Kidney capillary endothelial cell (primary cell): Measurements from ENCODE around the gene THSD7B.

Source experiments
- DNase-seq: peaks from one replicate; pipeline ENCODE4 v3.0.0-alpha.2; 2018; ENCODE audit warnings: low spot score

The THSD7B gene

DNA sequence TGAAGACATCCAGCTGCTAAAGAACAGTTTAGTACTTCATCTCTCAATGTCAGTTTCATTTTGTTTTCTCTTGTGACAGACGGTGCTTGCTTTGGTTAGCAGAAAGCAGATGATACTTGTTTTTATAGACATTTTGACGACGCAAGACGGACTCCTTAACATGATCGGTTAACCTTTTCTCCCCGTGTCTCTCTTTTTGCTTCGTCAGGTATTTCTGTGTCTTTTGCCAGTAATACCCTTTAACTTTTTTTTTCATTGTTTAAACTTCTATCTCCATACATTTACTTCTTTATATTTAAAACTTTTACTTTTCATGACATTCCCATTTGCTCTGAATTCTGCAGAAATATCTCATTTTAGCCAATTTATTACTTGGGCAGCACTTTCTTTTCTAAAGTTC, 57.9 kb downstream of the THSD7B start:
- DNase-seq = no peak

DNA sequence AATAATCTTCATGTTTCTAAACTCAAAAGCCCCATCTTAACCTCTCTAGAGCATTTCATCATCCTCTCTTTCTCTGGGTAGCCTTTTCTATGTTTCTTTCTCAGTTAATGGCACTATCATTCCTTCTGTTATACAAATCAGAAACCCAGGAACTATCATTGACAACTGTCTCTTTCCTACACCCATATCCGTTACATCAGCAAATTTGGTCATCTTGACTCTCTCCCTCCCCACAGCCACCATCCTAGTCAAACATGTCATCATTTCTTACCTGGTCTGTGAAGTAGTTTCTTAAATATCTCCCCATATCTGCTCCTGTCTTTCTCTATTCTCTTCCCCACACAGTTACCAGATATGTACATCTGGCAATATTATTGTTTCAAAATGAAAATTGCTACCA, 62.8 kb downstream of the THSD7B start:
- DNase-seq = no peak

DNA sequence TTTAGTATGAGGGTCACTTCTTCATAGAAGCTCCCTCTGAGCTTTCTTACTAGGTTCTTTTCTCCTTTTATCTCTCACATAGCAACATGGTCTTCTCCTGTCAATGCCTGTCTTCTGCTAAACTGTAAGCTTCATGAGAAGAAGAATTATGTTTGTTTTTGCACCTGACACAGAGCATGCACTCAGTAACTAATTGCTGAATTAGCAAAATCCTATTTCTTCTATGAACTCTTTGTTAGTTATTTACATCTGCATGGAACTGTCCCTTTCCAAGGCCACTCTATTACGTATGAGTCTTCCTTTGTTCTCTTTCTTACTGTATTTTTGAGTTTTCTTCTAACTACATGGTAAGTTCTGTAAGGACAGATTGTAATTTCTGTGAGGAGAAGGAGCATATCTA, 63.4 kb downstream of the THSD7B start:
- DNase-seq = no peak

DNA sequence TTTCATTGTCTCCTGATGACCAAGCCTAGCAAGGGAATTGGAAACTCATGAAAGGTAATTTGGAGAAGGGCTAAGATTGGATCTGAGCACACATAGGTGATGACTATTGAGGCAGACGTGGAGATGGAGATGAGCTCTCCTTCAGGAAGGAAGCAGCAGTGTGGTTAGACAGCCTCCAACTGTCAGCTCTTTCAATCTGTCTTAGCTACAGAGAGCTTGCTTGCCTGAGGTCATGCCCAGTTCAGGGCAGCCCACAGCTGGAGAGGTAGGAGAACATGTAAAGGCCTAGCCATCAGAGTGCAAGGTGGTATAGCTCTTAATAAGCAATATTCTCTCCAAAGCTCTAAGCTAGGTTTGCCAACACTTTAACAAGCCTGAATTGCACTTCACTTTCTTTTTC, 79.2 kb downstream of the THSD7B start:
- no peak for DNase-seq

DNA sequence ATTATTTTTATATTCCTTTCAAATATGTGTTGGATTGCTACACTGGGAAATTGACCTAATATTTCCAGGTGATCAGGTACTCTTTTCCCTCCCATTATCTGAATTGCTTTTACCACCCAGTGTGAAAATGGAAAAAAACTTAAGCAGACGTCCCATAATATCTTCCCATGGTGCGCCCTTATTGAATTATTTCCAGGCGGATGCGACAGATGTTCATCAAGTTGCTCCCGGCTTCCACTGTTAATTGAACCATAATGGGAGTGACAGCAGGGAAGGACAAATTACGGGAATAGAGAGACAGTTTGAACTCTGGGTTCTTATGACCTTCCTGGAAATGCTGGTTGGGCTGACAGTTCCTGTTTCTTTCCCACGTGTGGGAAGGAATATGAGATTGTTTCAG, 93.3 kb downstream of the THSD7B start:
- DNase-seq = no peak

DNA sequence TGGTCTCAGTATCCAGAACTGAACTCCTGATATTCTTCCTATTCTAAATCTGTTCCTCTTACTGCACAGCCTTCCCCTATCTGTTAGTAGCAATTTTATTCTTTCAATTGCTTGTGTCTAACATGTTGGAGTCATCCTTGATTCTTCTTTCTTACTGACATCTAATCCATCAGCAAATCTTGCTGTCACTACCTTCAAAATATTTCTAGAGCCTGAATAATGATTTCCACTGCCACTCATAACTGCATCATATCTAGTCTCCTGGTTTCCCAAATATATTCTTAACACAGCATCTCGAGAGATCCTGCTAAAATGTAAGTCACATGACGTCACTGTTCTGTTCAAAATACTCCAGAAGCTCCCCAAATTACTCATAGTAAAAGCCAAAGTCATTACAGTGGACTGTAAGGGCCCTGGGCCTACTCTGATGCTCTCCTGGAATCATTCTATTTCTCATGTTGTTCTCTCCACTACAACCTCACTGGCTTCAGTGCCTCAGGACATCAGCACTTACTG, 95.2 kb downstream of the THSD7B start:
- DNase-seq = no peak

DNA sequence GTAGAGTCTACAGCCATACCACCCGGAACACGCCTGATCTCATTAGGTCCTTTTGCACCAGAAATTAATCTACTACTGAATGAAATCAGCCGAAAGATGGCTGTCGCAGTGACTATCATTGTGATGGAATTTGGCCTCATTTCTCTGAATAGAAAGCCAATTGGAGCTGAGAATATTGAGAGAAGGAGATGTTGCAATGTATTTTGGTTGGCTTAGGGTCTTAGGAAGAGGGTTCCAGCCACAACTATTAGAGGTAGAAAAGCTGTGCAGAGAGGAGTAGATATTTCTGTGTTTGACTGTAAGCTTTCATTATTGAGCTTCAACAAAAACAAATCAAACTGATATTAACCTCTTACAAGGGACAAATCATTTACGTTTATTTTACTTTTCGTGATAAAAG, 98.1 kb downstream of the THSD7B start:
- DNase-seq = no peak

DNA sequence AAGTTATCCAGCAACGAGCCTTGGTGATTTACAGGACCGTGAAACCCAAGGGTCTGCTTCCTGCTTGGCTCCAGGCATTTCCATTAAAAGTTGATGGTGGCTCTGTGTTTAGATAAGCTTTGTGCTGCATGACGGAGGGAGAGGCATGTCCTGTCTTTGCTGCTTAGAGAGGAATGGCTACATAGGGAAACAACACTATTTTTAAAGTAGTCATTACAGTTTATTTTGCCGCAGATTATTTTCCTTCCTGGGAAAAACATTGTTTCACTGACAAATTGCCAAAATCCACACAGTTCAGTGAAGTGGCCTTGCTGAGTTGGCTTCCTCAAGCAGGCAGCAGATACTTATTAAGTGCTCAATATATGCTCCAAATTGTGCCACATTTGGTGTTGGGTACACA, 98.5 kb downstream of the THSD7B start:
- DNase-seq = no peak

DNA sequence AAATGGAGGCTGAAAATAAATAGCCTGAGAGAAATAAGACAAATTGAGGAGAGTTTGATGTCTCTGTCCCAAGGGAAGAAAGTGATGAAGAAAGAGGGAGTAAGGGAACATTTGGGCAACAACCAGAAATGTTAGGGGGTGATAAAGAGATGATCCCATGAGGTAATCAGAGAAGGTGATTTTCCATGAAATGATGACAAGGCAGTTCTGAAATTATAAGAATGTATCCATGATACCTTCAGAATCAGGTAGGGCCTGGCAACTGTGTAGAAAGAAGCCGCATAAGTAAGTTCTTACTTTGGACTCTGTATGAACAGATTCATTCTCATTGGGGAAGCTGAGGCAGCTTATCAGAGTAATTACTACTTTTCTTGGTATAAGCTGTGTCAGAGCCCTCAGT, 106.1 kb downstream of the THSD7B start:
- no peak for DNase-seq

DNA sequence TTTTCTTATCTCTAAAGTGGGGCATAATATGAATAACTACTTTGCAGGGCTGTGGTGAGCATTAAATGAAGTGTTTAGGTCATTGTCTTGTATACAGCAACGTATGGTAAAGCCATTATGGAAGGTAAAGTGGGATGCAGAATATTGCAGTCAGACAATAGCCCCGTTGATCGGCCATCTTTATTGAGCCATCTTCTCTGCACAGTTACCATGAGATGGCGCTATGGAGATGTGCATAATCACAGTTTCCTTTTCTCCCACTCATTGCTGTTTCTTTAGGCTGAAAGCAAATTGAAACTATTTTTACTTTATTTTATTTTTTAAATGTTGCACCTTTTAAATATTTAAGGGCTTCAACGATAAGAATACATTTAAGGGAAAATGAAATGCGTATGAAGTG, 108.9 kb downstream of the THSD7B start:
- DNase-seq = no peak

DNA sequence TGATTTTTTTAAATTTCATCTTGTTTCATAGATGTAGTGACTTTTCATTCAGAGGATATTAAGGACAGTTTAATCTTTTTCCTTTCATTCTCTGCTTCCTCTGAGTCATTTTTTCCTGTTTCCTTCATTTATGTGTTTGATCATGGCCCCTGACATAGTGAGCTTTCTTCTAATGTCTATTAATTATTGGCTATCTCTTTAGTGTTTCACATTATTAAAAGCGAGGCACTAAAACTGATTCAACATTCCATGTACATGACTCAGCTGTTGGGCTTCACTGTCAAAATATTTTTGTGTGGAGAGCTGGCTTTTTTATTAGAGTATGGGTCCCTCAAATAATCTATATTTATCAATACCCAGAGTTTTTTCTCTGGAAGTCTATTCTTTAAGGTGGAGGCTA, 125.8 kb downstream of the THSD7B start:
- DNase-seq = no peak

DNA sequence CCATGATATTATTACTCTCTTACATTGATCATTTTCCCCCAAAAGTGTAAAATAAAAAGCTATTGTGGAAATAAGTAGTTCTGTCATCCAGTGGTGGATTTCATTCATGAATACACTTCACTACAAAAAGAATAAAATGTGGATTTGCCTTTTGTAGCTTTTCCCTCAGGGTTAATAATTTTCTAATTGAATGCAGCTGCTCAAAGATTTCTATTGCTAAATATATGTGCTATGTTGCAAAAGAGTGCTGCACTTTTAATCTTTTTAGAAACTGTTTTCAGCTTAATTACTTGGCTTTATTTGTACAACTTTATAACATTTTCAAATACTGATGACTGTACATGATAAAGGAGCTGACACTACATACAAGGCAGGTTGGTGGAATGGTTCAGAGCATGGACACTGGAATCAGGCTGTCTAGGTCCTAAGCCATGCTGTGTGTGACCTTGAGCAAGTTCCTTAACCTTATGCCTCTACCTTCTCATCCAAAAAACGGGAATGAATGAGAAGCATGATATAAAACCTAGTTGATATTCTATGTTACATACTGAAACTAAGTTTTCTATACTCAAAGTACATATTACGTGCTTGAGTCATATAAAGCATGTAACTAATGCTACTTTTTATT, 128.8 kb downstream of the THSD7B start:
- no peak for DNase-seq

DNA sequence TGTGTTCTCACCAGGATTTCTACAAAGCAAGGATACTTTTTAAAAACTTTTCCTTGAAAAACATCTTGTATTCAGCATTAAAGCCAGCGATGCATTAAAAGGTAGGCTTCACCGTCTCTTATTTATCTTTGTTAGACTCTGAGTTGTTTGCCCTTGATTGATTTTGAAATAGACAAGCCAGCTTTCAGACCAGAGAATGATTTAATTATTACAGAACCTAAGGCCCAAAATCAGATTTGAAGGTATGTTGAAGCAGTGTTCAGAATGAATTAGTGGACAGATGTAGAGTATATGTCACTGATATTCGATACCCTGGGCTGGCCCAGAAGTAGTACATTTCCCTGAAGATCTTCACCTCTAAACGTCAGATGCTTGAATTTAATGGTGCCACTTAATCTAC, 136.4 kb downstream of the THSD7B start:
- no peak for DNase-seq

DNA sequence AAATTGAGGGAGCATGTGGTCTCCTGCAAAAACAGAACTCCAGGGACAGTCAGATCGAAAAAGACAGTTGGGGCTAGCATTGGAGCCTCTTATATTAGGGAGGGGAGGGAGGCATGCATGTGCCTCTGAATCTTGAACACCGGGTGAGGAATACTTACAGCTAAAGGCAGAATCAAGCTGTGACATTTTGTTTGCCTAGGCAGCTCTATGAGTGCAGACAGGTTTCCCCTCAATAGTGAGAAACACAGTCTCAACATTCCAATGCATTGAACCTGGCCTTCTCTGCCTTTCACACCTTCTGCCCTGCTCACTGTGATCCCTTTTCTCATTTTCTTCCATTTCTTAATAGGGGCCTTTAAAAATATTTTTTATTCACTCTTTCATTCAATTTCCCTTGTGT, 140.4 kb downstream of the THSD7B start:
- DNase-seq = no peak

DNA sequence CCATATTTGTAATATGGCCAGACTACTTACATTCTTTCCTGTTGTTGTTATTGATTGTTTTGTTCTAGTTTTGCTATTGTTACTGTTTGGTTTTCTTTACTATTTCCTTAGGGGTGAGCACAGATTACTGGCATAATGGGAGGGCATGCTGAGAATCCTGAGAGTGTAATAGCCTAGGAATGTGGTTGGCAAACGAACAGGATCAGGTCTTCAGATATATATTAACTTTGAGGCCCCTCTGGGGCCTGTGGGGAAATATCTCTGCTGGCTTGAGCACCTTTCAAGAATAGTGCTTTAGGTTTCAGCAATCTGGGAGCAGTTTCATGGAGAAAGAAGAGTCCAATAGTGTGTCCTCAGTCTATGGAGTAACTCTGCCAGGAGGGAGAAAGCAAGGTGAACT, 144.4 kb downstream of the THSD7B start:
- no peak for DNase-seq

DNA sequence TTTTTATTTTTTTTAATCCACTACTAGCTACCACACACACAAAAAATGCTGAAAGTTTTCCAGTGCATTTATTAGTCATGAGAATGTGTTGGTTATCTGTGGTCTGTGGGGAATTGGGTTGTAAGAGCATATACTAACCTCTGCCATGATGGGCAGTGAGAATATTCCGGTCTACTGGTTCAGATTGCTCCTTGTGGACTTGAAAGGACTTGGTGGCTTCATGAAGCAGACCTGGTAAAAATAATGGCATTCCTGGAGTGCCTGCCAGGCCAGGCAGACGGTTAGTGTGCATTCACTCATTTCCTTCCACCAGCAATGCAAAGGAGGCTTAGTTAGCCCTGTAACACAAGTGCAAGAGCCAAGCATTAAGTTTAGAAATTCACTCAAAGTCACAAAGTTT, 150.8 kb downstream of the THSD7B start:
- no peak for DNase-seq

DNA sequence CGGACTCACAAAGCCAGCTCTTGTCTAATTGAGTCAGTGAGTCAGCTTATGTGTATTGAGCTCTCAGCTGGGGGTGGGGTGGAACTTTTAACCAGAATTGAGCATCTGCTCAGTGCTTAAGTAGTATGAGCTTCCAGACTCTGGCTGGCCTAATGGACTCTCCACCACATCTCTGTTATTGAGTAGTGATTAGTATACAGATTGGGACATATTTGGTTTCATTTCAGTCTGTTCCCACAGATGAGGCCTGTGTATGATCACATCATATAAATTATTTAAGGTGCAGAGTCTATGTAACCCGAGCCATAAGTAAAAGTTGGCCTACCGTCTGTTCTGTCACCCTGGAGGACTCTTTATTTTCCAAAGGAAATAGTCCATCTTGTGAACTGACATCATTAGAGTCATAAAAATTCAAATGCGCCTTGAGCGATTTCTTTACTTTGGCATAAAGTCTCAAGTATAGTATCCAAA, 152.1 kb downstream of the THSD7B start:
- DNase-seq = no peak

DNA sequence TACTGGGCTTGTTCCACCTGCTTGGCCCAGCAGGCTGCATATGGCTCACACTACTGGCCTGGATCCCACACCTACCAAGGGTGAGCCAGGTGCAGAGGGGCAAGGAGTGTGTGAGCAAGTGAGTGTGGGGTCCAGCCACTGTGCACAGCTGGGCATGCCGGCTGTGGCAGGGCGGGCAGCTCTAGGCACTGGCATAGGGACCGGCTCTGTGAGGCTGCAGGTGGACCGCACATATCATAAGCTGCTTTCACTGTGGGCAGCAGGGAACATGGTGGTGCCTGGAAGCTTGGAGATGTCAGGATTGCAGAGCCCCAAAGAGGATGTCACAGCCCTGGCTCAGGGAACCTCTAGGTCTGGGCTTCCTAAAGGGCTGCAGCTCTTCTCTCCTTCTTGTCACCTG, 154.3 kb downstream of the THSD7B start:
- DNase-seq = no peak

DNA sequence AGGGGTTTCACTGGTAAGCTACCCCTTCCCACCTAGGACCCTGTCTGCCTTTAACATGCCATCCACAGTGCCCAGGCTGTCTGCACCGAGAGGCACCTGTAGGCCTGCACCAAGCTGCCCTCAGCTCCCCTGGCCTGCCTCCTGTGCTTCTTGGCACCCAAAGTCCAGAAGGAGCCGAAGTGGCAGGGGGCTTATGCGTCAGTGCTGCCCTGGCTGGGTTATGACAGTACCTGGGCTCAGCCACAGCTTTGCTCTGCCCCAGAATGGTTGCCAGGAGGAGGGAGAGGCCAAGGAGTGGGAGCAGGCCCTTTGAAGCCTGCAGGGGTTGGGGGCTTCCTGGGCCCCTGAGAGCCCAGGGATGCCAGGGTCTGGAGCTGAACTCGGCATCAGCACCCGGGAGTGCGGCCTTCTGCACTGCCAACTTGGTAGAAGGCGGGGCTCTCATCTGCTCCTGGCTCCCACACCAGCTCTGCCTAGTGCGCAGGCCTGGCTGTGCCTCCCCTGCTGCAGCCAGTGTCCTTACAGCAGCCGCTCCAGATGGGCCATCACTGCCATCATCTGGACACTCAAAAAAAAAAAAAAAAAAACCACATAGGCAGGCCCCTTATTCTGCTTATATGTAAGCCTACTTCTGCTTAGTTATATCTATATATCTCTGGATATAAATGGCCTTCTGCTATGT, 155.4 kb downstream of the THSD7B start:
- no peak for DNase-seq

DNA sequence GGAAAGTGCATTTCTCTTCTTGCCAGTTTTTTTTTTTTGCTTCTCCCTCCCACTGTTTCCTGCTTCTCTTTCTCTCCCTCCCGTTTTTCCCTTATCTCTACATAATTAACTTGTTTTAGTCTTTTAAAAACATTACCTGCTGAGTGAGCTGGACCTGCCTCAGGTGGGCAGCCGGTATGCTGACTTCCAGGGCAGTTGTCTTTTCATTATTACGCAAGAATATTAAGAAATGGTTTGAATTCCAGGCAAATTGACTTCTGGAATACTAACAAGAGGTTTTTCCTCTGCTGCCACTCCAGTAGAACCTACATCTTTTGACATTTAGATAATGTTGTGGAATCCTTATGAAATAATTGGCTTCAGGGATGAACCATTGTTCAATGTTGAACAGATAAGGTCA, 161.8 kb downstream of the THSD7B start:
- DNase-seq = no peak

DNA sequence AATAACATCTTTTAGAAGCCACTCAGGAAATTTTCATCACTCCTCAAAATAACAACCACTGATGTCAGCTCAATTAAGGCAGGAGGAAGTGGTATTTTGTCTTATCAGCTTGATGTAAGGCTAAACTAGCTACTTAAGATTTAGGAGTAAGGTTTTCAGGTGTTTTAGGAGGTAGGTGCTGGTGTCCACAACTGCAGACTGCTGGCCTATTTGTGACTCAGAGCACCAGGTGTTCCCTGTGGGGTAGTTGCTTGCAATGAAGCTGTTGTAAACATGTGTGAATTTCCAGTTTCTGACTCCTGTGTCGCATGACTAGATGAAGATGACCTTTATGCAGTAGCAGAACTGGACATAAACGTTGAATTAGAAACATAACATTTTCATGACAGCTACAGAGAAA, 164.2 kb downstream of the THSD7B start:
- DNase-seq = no peak

DNA sequence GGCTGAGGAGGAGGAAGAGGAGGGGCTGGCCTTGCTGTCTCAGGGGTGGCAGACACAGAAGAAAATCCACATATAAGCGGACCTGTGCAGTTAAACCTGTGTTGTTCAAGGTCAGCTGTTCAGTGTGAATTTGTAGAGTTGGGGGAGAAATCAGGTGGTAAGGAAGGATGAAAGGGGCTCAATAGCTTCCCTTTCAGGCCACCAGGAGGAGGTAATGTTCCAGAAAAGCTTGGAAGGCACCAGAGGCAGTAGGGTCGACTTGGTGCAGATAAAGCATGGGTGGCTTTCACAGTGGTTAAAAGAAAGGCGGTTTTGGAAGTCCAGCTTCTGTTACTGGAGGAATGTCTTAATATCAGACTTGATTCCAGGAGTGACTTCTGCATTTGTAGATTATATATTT, 167.4 kb downstream of the THSD7B start:
- no peak for DNase-seq

DNA sequence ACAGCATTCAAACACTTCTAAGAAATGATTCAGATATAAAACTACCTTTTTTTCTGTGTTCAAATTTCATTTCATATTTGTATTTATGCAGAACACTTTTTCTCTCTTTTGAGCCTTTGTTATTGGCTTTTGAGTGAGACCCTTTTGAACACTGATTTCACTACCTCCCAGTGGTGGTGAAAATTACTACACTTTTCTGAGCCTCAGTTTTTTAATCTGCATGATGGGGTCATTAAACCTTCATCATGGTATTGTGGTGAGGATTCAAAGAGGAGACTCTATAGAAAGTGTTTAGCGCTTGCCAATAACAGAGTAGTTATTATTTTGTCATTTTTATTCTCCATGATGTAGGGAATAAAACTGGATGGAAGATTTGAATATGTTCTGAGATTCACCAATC, 169.8 kb downstream of the THSD7B start:
- no peak for DNase-seq

DNA sequence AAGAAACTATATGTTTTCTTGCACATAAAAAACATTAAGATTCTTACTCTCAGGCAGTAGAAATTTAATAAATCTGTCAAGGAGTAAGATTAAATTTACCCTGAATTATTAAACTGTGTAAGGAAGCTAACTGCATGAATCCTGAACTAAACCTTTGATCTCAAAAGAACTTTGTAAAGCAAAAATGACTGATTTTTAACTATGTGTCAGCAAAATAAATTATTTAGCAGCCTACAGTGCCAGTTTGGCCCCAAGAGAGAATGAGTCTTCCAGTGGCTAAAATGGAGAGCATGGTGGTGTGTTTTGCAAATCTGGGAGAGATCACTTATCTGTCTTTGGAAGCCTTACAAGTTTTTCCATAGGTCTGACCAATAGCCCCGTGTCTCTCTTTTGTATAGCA, 190.7 kb downstream of the THSD7B start:
- no peak for DNase-seq
